SK-N-SH treated with all-trans-retinoic acid at 6 μM for 48 hours (cell line): ENCODE measurements around the gene TRIM59.
A peak's percentile ranks its signal among the peaks of the same experiment; 100 is the strongest.

Experiments
- ATAC-seq: fragments of 200-7000 bp; cut with Tn5 transposase; 3 replicates; pipeline ENCODE4 v1.9.1; 2020; ENCODE audit warnings: mild to moderate bottlenecking, moderate library complexity
- BACH2 ChIP-seq: fragments of 250-450 bp; sonication (Bioruptor Pico); IDR thresholded peaks from 2 replicates; pipeline ENCODE4 v1.9.0; 2021; ENCODE audit warnings: mild to moderate bottlenecking, borderline replicate concordance
- CREB5 ChIP-seq: fragments of 250-450 bp; sonication (Bioruptor Pico); IDR thresholded peaks from 2 replicates; pipeline ENCODE4 v1.5.1; 2020; ENCODE audit warnings: low read depth, mild to moderate bottlenecking, moderate library complexity
- ESRRG ChIP-seq: fragments of 250-450 bp; sonication (Bioruptor Pico); IDR thresholded peaks from 2 replicates; pipeline ENCODE4 v1.6.1; 2021; ENCODE audit warnings: mild to moderate bottlenecking
- GLIS3 ChIP-seq: fragments of 250-450 bp; sonication (Bioruptor Pico); IDR thresholded peaks from 2 replicates; pipeline ENCODE4 v1.5.0; 2020; ENCODE audit warnings: mild to moderate bottlenecking, moderate library complexity
- ISL1 ChIP-seq: fragments of 250-450 bp; sonication (Bioruptor Pico); IDR thresholded peaks from 2 replicates; pipeline ENCODE4 v2.1.2; 2022; ENCODE audit warnings: mild to moderate bottlenecking, moderate library complexity
- OSR1 ChIP-seq: fragments of 250-450 bp; sonication (Bioruptor Pico); IDR thresholded peaks from 2 replicates; pipeline ENCODE4 v1.8.0; 2022; ENCODE audit warnings: moderate library complexity, mild to moderate bottlenecking, inconsistent platforms
- PATZ1 ChIP-seq: fragments of 250-450 bp; sonication (Bioruptor Pico); IDR thresholded peaks from 2 replicates; pipeline ENCODE4 v1.8.0; 2020; ENCODE audit warnings: mild to moderate bottlenecking, moderate library complexity, borderline replicate concordance
- POU6F1 ChIP-seq: fragments of 250-450 bp; sonication (Bioruptor Pico); IDR thresholded peaks from 2 replicates; pipeline ENCODE4 v1.8.0; 2021; ENCODE audit warnings: low read depth, mild to moderate bottlenecking, moderate library complexity, borderline replicate concordance
- SNAI2 ChIP-seq: fragments of 250-450 bp; sonication (Bioruptor Pico); IDR thresholded peaks from 2 replicates; pipeline ENCODE4 v1.5.0; 2020; ENCODE audit warnings: mild to moderate bottlenecking, moderate library complexity
- TCF4 ChIP-seq: fragments of 250-450 bp; sonication (Bioruptor Pico); IDR thresholded peaks from 2 replicates; pipeline ENCODE4 v1.8.0; 2021; ENCODE audit warnings: mild to moderate bottlenecking, moderate library complexity, borderline replicate concordance
- TOX ChIP-seq: fragments of 250-450 bp; sonication (Bioruptor Pico); IDR thresholded peaks from 2 replicates; pipeline ENCODE4 v1.8.0; 2021; ENCODE audit warnings: mild to moderate bottlenecking, moderate library complexity, borderline replicate concordance
- ZC3H10 ChIP-seq: fragments of 250-450 bp; sonication (Bioruptor Pico); IDR thresholded peaks from 2 replicates; pipeline ENCODE4 v1.5.1; 2021; ENCODE audit warnings: mild to moderate bottlenecking, moderate library complexity
- ZFP3 ChIP-seq: fragments of 250-450 bp; sonication (Bioruptor Pico); IDR thresholded peaks from 2 replicates; pipeline ENCODE4 v1.5.0; 2020; ENCODE audit warnings: mild to moderate bottlenecking, moderate library complexity
- ZFP30 ChIP-seq: fragments of 450-650 bp; formaldehyde crosslinking; IDR thresholded peaks from 2 replicates; pipeline ENCODE4 v1.5.0; 2022; ENCODE audit warnings: mild to moderate bottlenecking, moderate library complexity
- ZNF565 ChIP-seq: fragments of 450-650 bp; formaldehyde crosslinking; conservative IDR thresholded peaks from 2 replicates; pipeline ENCODE4 v1.5.0; 2020; ENCODE audit warnings: low read depth, mild to moderate bottlenecking, moderate library complexity
- ZNF70 ChIP-seq: fragments of 450-650 bp; formaldehyde crosslinking; IDR thresholded peaks from 2 replicates; pipeline ENCODE4 v1.5.0; 2020; ENCODE audit warnings: mild to moderate bottlenecking, moderate library complexity

Gene TRIM59

GRCh38 chr3:160435095-160435494 lies 14.5 kb downstream of the TRIM59 start:
- TF ChIP-seq SNAI2 (CRISPR knock-in tag) (no peak), ZFP30 (CRISPR knock-in tag) (no peak)
- ATAC-seq = no peak

GRCh38 chr3:160434071-160434470 lies 15.5 kb downstream of the TRIM59 start:
- TF ChIP-seq PATZ1 (CRISPR knock-in tag) (peak; percentile 23; the same call in 1 of the 2 replicates), ZNF70 (CRISPR knock-in tag) (no peak), TOX (CRISPR knock-in tag) (0 out of 2 replicates have a peak, but pooled peaks have one; percentile 33), ZNF565 (CRISPR knock-in tag) (no peak), GLIS3 (CRISPR knock-in tag) (no peak), ISL1 (CRISPR knock-in tag) (peak; percentile 58)
- peak; percentile 65 for ATAC-seq

- TF ChIP-seq PATZ1 (CRISPR knock-in tag) = peak; percentile 49; the same call in 1 of the 2 replicates
- TF ChIP-seq ISL1 (CRISPR knock-in tag) = peak; percentile 71
- no peak for TF ChIP-seq ZFP30 (CRISPR knock-in tag)
- peak; percentile 56 for TF ChIP-seq TCF4
- TF ChIP-seq SNAI2 (CRISPR knock-in tag) = 0 out of 2 replicates have a peak, but pooled peaks have one; percentile 9
- peak; percentile 46; the same call in 1 of the 2 replicates for TF ChIP-seq ZC3H10 (CRISPR knock-in tag)
- peak; percentile 56 for ATAC-seq
Observed at GRCh38 chr3:160427832-160428424, 21.7 kb downstream of the TRIM59 start.

- ATAC-seq = no peak
- TF ChIP-seq OSR1 (CRISPR knock-in tag) (no peak), ZC3H10 (CRISPR knock-in tag) (no peak), BACH2 (CRISPR knock-in tag) (no peak), POU6F1 (CRISPR knock-in tag) (no peak), ZFP30 (CRISPR knock-in tag) (no peak), TOX (CRISPR knock-in tag) (no peak), ZFP3 (no peak), PATZ1 (CRISPR knock-in tag) (no peak), GLIS3 (CRISPR knock-in tag) (no peak), ESRRG (CRISPR knock-in tag) (no peak), ZNF565 (CRISPR knock-in tag) (no peak), CREB5 (CRISPR knock-in tag) (no peak), ISL1 (CRISPR knock-in tag) (no peak)
Observed at GRCh38 chr3:160417311-160417710, 32.3 kb downstream of the TRIM59 start.
